ENCODE measurements around the gene CYB5R3. TPM values are rescaled to one million over a fixed set of nuclear protein-coding genes. Genes with fewer than 3 reads are reported as not detected.
"Not testable (repeated sequence)": the region's sequence is repeated elsewhere in the genome, so short reads cannot be mapped to it uniquely, and the experiment has no call there.

CYB5R3 gene
- total RNA-seq, 1 donor from 2014 or later, result 148 TPM

- no peak for TF ChIP-seq CTCF (IDR thresholded peaks at IDR 0.05; ENCODE audit: partially characterized antibody, unreplicated experiment)
- Mint-ChIP-seq H3K36me3 (ENCODE audit: unreplicated experiment) (no peaks in the 10 kb centered on the region), H3K4me3 (ENCODE audit: unreplicated experiment) (no peak overlapping the region), H3K27ac (ENCODE audit: unreplicated experiment) (no peak overlapping the region), H3K9me3 (ENCODE audit: unreplicated experiment) (peaks cover 2% of the 10 kb centered on the region), H3K27me3 (ENCODE audit: unreplicated experiment) (no peaks in the 10 kb centered on the region), H3K4me1 (ENCODE audit: low read depth, unreplicated experiment) (peaks cover 6% of the 10 kb centered on the region)
- no peak for DNase-seq
Observed at GRCh38 chr22:42577623-42578240, 71.5 kb downstream of the CYB5R3 start.

DNA sequence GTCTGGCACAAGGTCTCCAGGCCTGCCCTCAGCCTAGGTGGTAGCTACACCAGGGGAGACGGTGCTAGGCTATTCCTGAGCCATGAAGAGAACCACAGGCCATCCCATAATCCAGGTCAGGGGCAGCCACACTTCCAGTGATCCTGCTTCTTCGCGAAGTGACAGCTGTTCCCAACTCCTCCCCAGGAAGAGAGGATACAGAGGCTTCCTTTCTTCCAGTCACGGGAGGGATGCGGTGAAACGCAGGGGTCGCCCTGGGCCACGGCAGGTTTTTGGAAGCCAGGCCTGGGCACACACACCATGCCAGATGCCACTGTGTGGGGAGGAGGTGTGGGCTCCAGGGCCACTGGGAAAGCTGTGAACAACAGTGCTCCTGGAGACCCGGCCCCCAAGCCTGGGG, 72.1 kb downstream of the CYB5R3 start:
- not testable (repeated sequence) for H3K4me3 Mint-ChIP-seq (ENCODE audit: unreplicated experiment); DNase-seq; H3K27ac Mint-ChIP-seq (ENCODE audit: unreplicated experiment); H3K4me1 Mint-ChIP-seq (ENCODE audit: low read depth, unreplicated experiment); H3K36me3 Mint-ChIP-seq (ENCODE audit: unreplicated experiment); H3K27me3 Mint-ChIP-seq (ENCODE audit: unreplicated experiment); H3K9me3 Mint-ChIP-seq (ENCODE audit: unreplicated experiment)

GRCh38 chr22:42575996-42576574, 73.1 kb downstream of the CYB5R3 start:
- not testable (repeated sequence) for DNase-seq; H3K27ac Mint-ChIP-seq (ENCODE audit: unreplicated experiment); H3K36me3 Mint-ChIP-seq (ENCODE audit: unreplicated experiment); H3K4me1 Mint-ChIP-seq (ENCODE audit: low read depth, unreplicated experiment); H3K27me3 Mint-ChIP-seq (ENCODE audit: unreplicated experiment); H3K4me3 Mint-ChIP-seq (ENCODE audit: unreplicated experiment); H3K9me3 Mint-ChIP-seq (ENCODE audit: unreplicated experiment)

GRCh38 chr22:42574468-42574867, 74.7 kb downstream of the CYB5R3 start:
- not testable (repeated sequence) for H3K4me3 Mint-ChIP-seq (ENCODE audit: unreplicated experiment); H3K27ac Mint-ChIP-seq (ENCODE audit: unreplicated experiment); H3K9me3 Mint-ChIP-seq (ENCODE audit: unreplicated experiment); H3K4me1 Mint-ChIP-seq (ENCODE audit: low read depth, unreplicated experiment); H3K27me3 Mint-ChIP-seq (ENCODE audit: unreplicated experiment); DNase-seq; H3K36me3 Mint-ChIP-seq (ENCODE audit: unreplicated experiment)

GRCh38 chr22:42574046-42574445, 75.1 kb downstream of the CYB5R3 start:
- not testable (repeated sequence) for H3K9me3 Mint-ChIP-seq (ENCODE audit: unreplicated experiment); DNase-seq; H3K4me1 Mint-ChIP-seq (ENCODE audit: low read depth, unreplicated experiment); H3K27me3 Mint-ChIP-seq (ENCODE audit: unreplicated experiment); H3K36me3 Mint-ChIP-seq (ENCODE audit: unreplicated experiment); H3K4me3 Mint-ChIP-seq (ENCODE audit: unreplicated experiment); H3K27ac Mint-ChIP-seq (ENCODE audit: unreplicated experiment)

- not testable (repeated sequence) for H3K36me3 Mint-ChIP-seq (ENCODE audit: unreplicated experiment); H3K27ac Mint-ChIP-seq (ENCODE audit: unreplicated experiment)
Observed at GRCh38 chr22:42571068-42571467, 78.1 kb downstream of the CYB5R3 start.

GRCh38 chr22:42570580-42570979, 78.6 kb downstream of the CYB5R3 start:
- not testable (repeated sequence) for H3K36me3 Mint-ChIP-seq (ENCODE audit: unreplicated experiment); H3K9me3 Mint-ChIP-seq (ENCODE audit: unreplicated experiment); H3K4me3 Mint-ChIP-seq (ENCODE audit: unreplicated experiment); H3K27me3 Mint-ChIP-seq (ENCODE audit: unreplicated experiment); DNase-seq; H3K4me1 Mint-ChIP-seq (ENCODE audit: low read depth, unreplicated experiment); H3K27ac Mint-ChIP-seq (ENCODE audit: unreplicated experiment)

More at GRCh38 chr22:42571068-42571467, 78.1 kb downstream of the CYB5R3 start:
- not testable (repeated sequence) for H3K9me3 Mint-ChIP-seq (ENCODE audit: unreplicated experiment); H3K27me3 Mint-ChIP-seq (ENCODE audit: unreplicated experiment); H3K4me3 Mint-ChIP-seq (ENCODE audit: unreplicated experiment); H3K4me1 Mint-ChIP-seq (ENCODE audit: low read depth, unreplicated experiment); DNase-seq

GRCh38 chr22:42567950-42568349, 81.2 kb downstream of the CYB5R3 start:
- not testable (repeated sequence) for H3K36me3 Mint-ChIP-seq (ENCODE audit: unreplicated experiment); H3K4me3 Mint-ChIP-seq (ENCODE audit: unreplicated experiment); DNase-seq; H3K4me1 Mint-ChIP-seq (ENCODE audit: low read depth, unreplicated experiment); H3K27ac Mint-ChIP-seq (ENCODE audit: unreplicated experiment); H3K9me3 Mint-ChIP-seq (ENCODE audit: unreplicated experiment); H3K27me3 Mint-ChIP-seq (ENCODE audit: unreplicated experiment)

Other genes starting within 250 kb of the CYB5R3 start
- 0.91 TPM for gene NFAM1, start 217.0 kb downstream of the CYB5R3 start, total RNA-seq (ENCODE audit: unreplicated experiment)
- 35.1 TPM for gene RRP7A, start 129.6 kb downstream of the CYB5R3 start, total RNA-seq (ENCODE audit: unreplicated experiment)
- 4.4 TPM for gene SERHL2, start 95.4 kb downstream of the CYB5R3 start, total RNA-seq (ENCODE audit: unreplicated experiment)
- 52.8 TPM for gene POLDIP3, start 34.5 kb downstream of the CYB5R3 start, total RNA-seq (ENCODE audit: unreplicated experiment)
- 1.1 TPM for gene ATP5MGL, start 8.8 kb downstream of the CYB5R3 start, total RNA-seq (ENCODE audit: unreplicated experiment)
- gene A4GALT, start 71.5 kb upstream of the CYB5R3 start, total RNA-seq (ENCODE audit: unreplicated experiment), result 61.4 TPM
- gene ARFGAP3, start 207.9 kb upstream of the CYB5R3 start, total RNA-seq (ENCODE audit: unreplicated experiment), result 18.4 TPM

All from glutamatergic neuron (in vitro differentiated cells).